Inferior parietal cortex (tissue), 1 donor: ENCODE data around the gene RHOH.
A peak's percentile ranks its signal among the peaks of the same experiment; 100 is the strongest.
"Not testable (repeated sequence)": the region's sequence is repeated elsewhere in the genome, so short reads cannot be mapped to it uniquely, and the experiment has no call there.

Experiments
- DNase-seq: peaks from one replicate; pipeline ENCODE4 v3.0.0-alpha.2; 2016; ENCODE audit errors: extremely low spot score

Gene RHOH, protein sequence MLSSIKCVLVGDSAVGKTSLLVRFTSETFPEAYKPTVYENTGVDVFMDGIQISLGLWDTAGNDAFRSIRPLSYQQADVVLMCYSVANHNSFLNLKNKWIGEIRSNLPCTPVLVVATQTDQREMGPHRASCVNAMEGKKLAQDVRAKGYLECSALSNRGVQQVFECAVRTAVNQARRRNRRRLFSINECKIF

DNA sequence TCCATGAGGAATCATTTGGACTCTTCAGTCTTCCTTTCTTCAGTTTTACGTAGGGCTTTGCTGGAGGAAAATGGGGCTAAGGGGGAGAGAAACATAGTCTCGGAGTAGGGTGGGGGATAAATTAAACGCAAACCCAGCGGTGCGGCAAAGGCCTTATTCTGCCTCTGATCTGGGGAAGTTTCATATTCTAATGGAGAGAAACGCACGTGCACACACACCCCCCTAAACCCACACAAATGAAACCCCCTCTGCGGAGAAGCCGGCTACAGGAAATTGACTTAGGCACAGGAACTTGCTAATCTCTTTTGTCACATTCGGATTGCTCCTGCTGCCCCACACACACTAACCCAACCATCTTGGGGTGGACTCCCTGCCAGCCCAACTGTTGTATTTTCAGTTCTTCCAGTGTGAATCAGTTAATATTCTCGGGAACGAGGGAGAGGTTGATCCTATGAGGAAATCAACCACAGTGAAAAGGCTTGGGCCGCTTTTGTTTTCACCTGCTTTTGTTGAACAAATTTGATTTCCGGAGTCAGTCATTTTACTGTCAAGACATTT lies at the start of gene RHOH:
Gene RHOH (plus strand): TSS at position 308 of the 558 bp plus-strand sequence. CDS start 46,356 bp downstream, outside the sequence.
- DNase-seq = no peak

DNA sequence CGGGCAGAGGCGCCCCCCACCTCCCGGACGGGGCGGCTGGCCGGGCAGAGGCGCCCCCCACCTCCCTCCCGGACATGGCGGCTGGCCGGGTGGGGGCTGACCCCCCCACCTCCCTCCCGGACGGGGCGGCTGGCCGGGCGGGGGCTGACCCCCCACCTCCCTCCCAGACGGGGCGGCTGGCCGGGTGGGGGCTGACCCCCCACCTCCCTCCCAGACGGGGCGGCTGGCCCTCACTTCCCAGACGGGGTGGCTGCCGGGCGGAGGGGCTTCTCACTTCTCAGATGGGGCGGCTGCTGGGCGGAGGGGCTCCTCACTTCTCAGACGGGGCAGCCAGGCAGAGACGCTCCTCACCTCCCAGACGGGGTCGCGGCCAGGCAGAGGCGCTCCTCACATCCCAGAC lies 49.3 kb upstream of the RHOH start:
- DNase-seq = not testable (repeated sequence)

DNA sequence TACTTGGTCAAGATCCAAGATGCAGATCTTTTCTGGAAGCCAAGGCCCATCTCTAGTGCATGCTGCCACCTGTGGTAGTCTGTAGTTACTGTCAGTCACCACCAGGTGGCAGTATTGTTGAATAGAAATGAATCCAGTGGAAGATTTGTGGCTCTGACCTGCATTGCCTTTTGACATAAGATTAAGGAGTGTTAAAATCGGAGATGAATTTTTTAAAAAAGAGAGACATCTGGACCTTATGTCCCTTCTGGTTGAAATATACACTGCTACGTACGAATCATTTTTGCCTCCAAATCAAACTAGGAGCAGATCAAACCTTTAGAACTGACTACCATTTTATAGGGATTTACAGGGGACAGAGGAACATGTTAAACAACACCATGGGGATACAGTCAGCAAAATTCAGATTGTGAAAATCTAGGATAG lies 46.9 kb upstream of the RHOH start:
- DNase-seq = peak; percentile 74

DNA sequence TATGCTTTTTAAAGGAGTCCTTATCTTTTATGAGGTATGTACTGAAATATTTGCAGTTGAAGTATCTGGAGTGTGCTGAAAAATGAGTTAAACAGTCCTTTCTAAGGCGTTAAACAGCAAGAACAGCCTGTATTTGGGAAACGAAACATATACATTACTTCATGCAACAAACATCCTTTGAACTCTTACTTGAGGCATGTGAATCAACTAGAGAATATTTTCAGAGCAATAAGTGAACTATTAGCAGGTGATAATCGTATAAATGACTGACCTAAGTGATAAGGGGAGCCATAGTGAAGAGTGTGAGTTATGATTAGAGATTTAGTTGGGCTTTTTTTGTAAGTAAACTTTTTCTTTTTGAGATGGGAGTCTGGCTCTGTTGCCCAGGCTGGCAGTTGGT lies 45.9 kb upstream of the RHOH start:
- DNase-seq = no peak

DNA sequence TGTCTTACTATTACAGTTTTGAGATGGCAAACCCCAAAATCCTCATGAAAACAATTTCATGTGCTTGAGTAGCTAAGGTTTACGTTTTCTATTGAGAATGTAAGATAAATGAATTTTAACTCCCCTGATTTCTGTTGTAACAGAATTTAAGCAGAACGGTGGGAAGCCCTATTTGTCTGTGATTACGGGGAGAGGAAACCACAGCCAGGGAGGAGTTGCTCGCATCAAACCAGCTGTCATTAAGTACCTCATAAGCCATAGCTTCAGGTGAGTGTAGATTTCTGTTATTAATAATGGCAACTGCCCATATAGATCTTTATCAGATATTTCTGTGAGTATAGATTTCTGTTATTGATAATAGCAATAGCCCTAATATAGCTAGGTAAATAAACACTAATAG lies 44.2 kb upstream of the RHOH start:
- no peak for DNase-seq

DNA sequence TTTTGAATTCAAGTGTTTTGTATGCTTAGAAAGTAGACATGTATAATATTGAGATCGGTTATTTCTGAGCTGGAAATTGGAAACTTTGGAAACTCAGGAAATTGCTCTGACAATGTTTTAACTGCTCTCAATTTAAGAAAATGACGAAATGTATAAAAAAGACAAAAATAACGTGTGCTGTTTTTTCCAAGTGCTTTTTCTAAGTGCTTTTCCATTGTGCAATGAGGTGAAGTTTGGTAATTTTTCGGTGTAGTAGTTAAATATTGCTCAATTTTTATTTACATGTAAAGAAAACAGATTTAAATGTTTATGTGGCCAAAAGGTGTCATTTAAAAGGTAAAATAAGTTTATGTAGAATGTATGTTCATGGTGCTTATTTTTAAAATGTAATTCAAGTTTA lies 39.4 kb upstream of the RHOH start:
- no peak for DNase-seq

DNA sequence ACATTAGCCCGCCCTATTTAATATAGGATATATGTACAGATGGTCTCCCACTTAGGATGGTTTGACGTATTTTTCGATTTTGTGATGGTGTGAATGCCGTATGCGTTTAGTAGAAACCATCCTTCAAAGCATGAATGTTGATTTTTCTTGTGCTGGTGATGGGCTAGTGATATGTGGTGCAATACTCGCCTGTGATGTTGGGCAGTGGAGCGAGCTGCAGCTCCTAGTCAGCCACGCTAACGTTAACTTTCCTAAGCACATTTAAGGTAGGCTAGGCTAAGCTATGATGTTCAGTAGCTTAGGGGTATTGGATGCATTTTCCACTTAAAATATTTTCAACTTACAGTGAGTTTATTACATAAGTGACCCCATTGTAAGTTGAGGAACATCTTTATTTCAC lies 36.6 kb upstream of the RHOH start:
- DNase-seq = no peak

DNA sequence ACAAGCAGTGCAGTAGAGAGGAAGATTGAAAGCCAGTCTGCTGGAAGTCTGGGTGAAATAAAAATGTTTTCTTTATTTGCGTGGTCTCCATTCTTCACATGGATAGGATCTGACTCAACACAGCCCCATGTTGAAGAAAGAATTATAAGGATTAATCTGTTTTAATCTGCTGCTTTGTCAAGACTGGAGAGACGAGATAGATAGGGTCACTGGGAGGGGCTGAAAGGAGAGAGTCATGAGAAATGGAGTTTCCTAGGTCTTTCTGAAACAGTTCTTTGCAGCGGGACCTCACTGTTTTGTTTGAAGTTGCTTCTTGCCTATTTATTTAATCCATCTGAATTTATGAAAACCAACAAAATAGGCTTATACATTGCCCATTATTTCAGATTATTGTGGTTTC lies 32.4 kb upstream of the RHOH start:
- DNase-seq = no peak

DNA sequence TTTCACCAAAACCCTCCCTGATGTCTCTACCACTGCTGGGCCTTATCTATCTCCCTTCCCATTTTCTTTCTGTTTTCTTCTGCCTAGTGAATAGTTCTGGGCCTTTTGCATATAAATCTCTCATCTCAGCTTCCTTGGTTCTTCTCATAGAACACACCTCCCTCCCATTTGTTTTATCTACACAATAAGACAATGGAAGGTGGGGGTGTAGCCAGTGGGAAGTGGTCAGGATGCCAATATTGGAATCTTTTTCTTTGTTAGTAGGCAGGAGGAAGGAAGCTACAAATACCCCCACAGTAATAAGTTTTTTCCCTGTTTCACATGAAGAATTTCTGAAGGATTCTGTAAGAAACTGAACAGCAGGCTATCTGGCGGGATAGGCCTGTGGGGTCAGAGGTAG lies 30.9 kb upstream of the RHOH start:
- no peak for DNase-seq

DNA sequence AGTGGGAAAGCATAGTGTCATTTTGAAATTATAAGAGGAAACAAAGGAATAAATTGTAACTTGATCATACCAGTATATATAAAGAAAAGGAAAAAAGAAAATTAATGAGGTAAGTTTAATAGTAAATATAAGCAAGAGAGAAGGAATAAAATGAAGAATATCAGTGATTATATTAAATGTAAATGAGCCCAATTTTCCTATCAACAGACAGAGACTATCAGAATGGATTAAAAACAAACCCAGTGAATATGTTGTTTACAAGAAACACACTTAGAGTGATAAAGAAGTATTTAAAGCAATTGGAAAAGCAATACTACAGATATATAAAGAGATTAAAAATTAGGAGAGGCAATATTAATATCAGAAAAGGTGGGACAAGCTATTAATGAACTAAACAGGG lies 28.8 kb upstream of the RHOH start:
- no peak for DNase-seq

DNA sequence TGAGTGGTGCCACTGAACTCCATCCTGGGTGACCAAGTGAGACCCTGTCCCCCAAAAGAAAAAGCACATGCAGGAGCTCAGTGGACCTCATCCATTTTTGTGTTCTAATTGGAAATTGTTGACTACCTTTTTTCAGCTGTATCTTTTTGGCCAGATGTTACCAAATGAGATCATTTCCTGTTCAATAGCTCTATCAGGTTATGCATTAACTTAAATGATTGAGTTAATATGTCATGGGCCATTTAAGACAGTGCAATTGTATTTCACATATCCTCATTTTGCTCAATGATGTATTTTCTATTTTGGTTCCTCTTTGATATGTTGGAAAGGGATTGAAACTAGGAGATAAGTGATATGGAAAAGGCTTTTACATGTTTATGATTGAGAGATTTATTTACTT lies 26.2 kb upstream of the RHOH start:
- no peak for DNase-seq

DNA sequence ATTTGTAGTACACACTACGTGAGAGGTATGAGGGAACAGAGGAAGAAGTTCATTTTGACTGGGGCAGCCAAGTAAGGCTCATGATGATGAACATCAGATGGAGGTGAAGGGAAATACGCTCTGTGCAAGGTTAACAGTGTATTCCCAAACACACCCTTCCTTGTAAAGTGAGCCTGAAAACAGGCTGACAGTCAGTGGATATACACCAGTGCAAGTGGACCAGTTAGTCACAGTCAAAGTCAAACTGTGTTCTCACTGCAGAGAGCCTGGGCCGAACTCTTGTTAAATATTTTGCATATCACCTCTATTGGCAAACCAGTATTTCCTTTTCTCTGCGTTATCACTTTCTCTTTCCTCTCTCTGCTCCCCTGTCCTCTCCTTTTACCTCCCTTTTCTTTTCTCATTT lies 23.4 kb upstream of the RHOH start:
- no peak for DNase-seq

DNA sequence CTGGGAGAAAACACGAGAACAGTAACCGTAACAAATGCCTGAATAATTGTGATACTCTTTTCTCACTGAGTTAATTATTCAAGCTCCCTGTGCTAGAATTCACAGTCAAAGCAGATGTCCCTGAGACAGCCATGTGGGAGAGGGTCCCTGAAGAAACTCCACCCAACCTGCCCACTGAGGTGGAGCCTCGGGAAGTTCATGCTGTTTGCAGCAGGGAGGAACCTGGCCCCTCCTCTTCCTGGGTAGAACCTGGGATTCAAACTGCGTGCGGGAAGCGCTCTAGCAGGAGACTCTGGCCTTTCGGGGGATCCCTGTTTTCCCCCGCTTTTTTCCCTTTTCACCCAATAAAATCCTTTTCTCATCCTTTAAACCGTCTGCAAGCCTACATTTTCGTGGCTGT lies 20.2 kb upstream of the RHOH start:
- DNase-seq = no peak

DNA sequence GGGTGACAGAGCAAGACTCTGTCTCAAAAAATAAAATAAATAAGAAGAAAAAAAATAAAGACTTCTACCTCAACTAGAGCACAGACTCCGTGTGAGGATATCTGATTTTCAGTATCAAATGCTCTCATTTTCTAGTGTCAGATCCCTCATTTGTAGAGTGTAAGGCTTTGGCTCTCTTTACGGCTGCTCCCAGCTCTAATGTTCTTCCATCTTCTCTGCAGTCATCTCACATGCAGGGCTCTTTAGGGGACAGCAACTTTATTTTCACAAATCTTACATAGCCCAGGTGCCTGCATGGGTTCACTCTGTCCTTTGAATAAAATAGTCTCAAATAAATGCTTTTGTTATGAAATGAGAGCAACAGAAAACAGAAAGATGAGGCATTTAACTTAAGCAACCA lies 19.2 kb upstream of the RHOH start:
- no peak for DNase-seq

DNA sequence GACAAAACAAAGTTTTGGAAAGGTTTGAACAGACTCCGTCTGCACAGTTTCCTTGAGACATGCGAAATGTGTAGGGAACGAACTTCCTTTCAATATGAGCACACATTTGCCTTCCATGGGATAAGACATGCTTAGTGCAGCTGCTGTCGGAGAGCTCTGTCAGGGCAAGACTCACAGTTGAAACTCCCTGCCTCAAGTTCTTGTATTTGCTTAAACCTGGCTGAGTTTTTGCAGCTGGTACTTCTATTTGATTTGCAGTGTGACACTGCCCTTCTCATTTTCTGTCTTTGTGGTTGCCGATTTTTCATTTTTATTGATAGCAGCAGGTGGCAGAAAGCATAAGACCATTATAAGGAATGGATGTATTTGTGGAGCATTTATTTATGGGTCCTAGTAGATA lies 18.2 kb upstream of the RHOH start:
- no peak for DNase-seq

DNA sequence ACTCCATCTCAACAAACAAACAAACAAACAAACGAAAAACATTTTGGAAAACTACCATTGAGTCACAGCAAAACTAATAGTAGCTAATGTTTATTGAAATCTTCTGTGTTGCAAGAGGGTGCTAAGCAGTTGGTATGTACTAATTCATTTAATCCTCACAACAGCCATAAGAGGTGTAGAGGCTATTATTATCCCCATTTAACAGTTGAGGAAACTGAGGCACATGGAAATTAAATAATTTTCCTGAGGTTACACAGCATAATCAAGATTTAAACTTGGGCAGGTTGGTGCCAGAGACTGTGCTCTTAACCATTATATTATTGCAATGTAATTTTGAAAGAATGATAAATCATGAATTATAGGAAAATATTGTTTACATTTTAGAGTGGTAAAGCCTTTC lies 17.5 kb upstream of the RHOH start:
- no peak for DNase-seq

DNA sequence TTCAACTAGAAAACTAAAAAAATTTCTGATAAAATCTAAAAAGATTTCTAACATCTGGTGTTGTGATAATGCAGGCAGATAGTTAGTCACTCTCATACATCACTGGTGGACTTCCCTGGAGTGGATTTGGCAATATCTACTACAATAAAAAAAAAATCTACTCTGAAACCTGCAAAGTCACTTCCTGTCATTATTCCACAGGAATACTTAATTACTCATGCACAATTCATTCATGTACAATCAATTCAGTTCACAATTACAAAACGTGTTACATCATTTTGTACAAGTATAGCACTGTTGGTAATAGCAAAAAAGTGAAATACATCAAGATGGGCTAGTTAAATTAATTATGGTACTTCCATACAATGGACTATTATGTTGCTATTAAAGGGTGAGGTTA lies 16.5 kb upstream of the RHOH start:
- DNase-seq = no peak

DNA sequence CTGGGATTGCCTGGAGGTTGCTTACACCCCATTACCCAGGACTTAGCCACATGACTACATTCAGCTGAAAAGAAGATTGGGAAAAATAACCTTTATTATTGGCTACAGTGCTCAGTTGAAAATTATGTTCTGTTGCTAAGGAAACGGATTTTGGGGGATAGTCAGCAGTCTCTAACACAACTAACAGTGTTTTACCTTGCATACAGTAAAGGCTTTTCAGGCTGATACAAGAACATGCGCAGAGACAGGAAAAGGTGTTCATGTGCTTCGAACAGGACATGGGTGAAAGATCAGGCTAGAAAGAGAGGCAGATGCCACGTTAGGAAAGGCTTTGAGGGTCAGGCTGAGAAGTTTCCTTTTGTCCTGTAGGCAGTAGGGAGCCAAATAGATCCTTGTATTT lies 14.8 kb upstream of the RHOH start:
- DNase-seq = no peak

DNA sequence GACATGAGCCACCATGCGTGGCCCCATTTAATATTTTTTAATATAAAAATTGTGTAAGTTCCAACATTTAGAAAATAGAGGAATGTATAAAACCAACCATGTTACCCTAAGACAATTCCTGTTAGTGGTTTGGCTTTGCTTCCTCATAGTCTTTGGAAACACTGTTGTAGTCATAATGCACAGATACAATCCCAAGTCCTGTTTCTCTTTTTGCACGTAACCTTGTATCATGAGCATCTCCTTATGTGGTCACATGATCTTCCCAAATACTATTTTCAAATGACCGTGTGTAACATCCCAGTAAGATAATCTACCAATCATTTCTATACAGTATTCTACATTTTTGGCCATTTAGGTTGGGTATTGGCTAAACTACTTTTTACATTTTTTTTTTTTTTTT lies 13.9 kb upstream of the RHOH start:
- no peak for DNase-seq

DNA sequence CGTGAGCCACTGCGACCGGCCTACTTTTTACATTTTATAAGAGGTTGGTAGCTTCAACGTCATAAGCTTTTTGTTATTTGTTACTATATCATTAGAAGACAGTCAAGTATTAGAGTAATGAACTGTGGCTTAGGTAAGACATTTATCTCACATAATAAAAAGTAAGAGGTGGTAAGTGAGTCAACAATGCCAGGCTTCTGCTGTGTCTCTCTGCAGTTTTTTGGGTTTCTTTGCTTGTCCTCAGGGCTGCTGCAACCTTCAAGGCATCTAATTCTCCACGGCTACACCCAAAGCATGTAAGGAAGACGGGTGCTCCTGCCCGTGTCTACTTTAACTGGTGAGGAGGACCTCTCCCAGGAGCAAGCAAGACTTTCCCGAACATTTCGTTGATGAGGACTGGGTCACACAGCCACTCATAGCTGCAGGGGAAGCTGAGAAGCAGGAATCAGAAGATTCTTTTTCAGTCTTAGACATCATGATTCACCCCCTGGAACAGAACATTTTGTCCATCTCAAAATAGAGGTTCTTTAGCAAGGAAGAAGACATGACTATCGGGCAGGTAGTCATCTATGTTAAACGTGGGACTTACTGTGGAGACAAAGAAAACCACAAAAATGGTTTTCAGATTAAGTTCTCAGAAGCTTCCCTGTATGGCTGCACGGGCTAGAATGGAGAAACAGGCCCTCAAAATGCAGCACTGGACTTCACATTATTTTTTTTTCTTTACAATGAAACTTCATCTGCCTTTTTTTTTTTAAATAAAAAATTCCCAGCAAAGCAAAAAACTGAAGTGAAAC lies 13.0 kb upstream of the RHOH start:
- DNase-seq = no peak

DNA sequence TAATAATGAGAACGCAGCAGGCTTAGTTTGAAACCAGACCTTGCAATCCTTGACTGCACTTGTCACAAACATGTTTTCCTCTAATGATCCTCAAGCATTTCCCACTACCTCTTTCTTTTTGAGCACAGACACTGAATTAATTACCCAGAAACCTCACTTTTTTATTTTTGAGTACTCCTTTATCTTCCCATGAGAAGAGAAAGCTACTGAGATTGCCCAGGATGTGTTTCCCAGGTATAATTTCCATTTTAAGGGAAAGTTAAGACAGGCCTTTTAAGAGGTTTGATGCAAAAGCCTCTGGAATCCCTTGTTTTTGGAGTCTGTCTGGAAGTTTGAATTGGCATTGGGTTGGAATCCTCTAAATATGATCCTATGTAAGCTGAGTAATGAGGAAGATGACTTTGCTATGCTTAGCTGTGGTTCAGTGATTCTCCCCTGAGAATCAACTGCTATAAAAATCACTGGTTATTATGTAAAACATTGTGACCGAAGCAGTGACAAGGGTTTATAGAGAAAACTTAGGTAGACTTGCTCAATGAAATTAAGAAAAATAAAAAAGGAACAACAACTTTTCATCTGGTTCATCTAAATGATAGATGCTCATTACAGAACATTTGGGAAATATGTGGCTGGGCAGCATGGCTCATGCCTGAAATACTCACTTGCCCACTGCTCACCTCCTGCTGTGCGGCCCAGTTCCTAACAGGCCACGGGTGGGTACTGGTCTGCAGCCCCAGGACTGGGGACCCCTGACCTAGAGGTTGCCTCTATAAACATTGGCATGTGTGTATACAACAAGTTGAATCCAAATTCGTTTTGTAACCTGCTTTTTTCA lies 10.8 kb upstream of the RHOH start:
- DNase-seq = no peak

DNA sequence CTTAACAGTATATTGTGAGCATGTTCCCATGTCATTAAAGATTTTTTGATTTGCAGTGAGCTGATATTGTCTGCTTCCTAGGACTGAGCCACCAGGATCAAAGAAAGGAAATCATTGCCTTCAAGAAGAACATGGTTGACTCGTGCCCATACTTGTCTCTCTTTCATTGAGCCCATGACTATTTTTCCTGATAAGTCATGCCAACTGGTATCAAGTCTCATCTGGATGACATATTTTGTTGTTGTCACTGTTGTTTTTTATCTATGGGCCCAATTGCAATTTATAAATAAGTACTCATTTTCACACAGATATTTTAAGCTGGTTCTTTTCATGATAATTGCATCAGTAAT lies 10.2 kb upstream of the RHOH start:
- DNase-seq = no peak
